GM12878 (cell line): ENCODE data around the gene AKT3. TPM values are rescaled to one million over a fixed set of nuclear protein-coding genes. Genes with fewer than 3 reads are reported as not detected.

Experiments
- CBX5 ChIP-seq: sonication (generic); IDR thresholded peaks from 2 replicates; pipeline ENCODE4 v1.6.1; 2016; ENCODE audit warnings: low read depth, moderate library complexity, mild to moderate bottlenecking, inconsistent platforms
- CHD1 ChIP-seq: IDR thresholded peaks from 2 replicates; pipeline ENCODE4 v1.6.1; 2012; ENCODE audit warnings: low read depth, low read length, improper control_type of control experiment
- CHD4 ChIP-seq: fragments of 200-600 bp; sonication (generic); IDR thresholded peaks from 2 replicates; pipeline ENCODE4 v1.6.1; 2016; ENCODE audit warnings: mild to moderate bottlenecking
- ESRRA ChIP-seq: IDR thresholded peaks from 2 replicates; pipeline ENCODE4 v1.6.1; 2012; ENCODE audit warnings: mild to moderate bottlenecking, low read length, improper control_type of control experiment
- GABPA ChIP-seq: IDR thresholded peaks from 2 replicates; pipeline ENCODE4 v1.6.1; 2014; ENCODE audit warnings: antibody characterized with exemption, low read depth, mild to moderate bottlenecking, inconsistent platforms
- HDAC6 ChIP-seq: fragments of 200-600 bp; sonication (generic); IDR thresholded peaks from one replicate; pipeline ENCODE4 v1.8.0; 2017; ENCODE audit warnings: antibody characterized with exemption; ENCODE audit not compliant: unreplicated experiment
- IKZF1 ChIP-seq: fragments of 450-650 bp; conservative IDR thresholded peaks from 2 replicates; pipeline ENCODE4 v1.6.1; 2017; ENCODE audit warnings: antibody characterized with exemption, mild to moderate bottlenecking
- IKZF2 ChIP-seq, 2 experiments: fragments of 450-650 bp; IDR thresholded peaks; 2 replicates each; pipeline ENCODE4 v1.6.1; 2017; ENCODE audit warnings: mild to moderate bottlenecking in 2 of 2, moderate library complexity in 2 of 2
- JUND ChIP-seq: IDR thresholded peaks from 2 replicates; pipeline ENCODE4 v1.6.1; 2012; ENCODE audit warnings: low read depth, mild to moderate bottlenecking, low read length, improper control_type of control experiment, moderate library complexity
- MTA3 ChIP-seq: IDR thresholded peaks from 2 replicates; pipeline ENCODE4 v1.6.1; 2012; ENCODE audit warnings: low read length, inconsistent platforms, borderline replicate concordance
- MYC ChIP-seq: IDR thresholded peaks from 2 replicates; pipeline ENCODE4 v1.6.1; 2011; ENCODE audit warnings: mild to moderate bottlenecking, low read length, moderate library complexity, inconsistent platforms; ENCODE audit not compliant: insufficient read depth, insufficient replicate concordance, insufficient read length, severe bottlenecking
- PAX5 ChIP-seq: IDR thresholded peaks from 2 replicates; pipeline ENCODE4 v1.6.1; 2011; ENCODE audit warnings: low read depth, low read length, borderline replicate concordance
- RAD21 ChIP-seq: IDR thresholded peaks from 2 replicates; pipeline ENCODE4 v1.6.1; 2011; ENCODE audit warnings: mild to moderate bottlenecking, low read depth, low read length, moderate library complexity; ENCODE audit not compliant: insufficient read depth
- RAD51 ChIP-seq: fragments of 450-650 bp; IDR thresholded peaks from 2 replicates; pipeline ENCODE4 v1.6.1; 2016; ENCODE audit warnings: moderate library complexity, mild to moderate bottlenecking, inconsistent platforms
- RELA ChIP-seq: fragments of 450-650 bp; IDR thresholded peaks from 2 replicates; pipeline ENCODE4 v1.8.0; 2014; ENCODE audit warnings: borderline replicate concordance; ENCODE audit not compliant: partially characterized antibody
- SMARCA5 ChIP-seq: fragments of 450-650 bp; IDR thresholded peaks from 2 replicates; pipeline ENCODE4 v1.6.1; 2017; ENCODE audit warnings: mild to moderate bottlenecking
- SP1 ChIP-seq: IDR thresholded peaks from one replicate; pipeline ENCODE4 v1.6.1; 2011; ENCODE audit warnings: low read depth, low read length
- SPI1 ChIP-seq: IDR thresholded peaks from 2 replicates; pipeline ENCODE4 v1.6.1; 2011; ENCODE audit warnings: low read depth, mild to moderate bottlenecking, low read length, moderate library complexity, borderline replicate concordance; ENCODE audit not compliant: insufficient read depth
- SRF ChIP-seq, 2 experiments: IDR thresholded peaks; 2 replicates each; pipeline ENCODE4 v1.6.1; 2011; ENCODE audit warnings: low read depth in 2 of 2, low read length in 2 of 2, mild to moderate bottlenecking in 1 of 2, moderate library complexity in 1 of 2
- STAT3 ChIP-seq: IDR thresholded peaks from 2 replicates; pipeline ENCODE4 v1.6.1; 2011; ENCODE audit warnings: low read depth, low read length, improper control_type of control experiment
- TAF1 ChIP-seq: IDR thresholded peaks from 2 replicates; pipeline ENCODE4 v1.6.1; 2011; ENCODE audit warnings: mild to moderate bottlenecking, low read depth, low read length, borderline replicate concordance
- WRNIP1 ChIP-seq: IDR thresholded peaks from 2 replicates; pipeline ENCODE4 v1.6.1; 2011; ENCODE audit warnings: low read depth, low read length, improper control_type of control experiment, borderline replicate concordance
- YBX1 ChIP-seq: fragments of 450-650 bp; IDR thresholded peaks from 2 replicates; pipeline ENCODE4 v1.6.1; 2016; ENCODE audit warnings: antibody characterized with exemption
- ZNF207 ChIP-seq: fragments of 450-650 bp; IDR thresholded peaks from 2 replicates; pipeline ENCODE4 v1.6.1; 2014; ENCODE audit warnings: antibody characterized with exemption, mild to moderate bottlenecking, borderline replicate concordance
- ZNF687 ChIP-seq: fragments of 450-650 bp; IDR thresholded peaks from 2 replicates; pipeline ENCODE4 v1.6.1; 2017; ENCODE audit warnings: mild to moderate bottlenecking, moderate library complexity
- polyA plus RNA-seq, 11 experiments: library from polyadenylated mRNA; depleted of rRNA in 4 of 11; unstranded in 6 of 11; stranded (reverse) in 5 of 11; fragments of >200 nt; fragmentation: Nextera tagmentation in 4 of 11; fragmentation: Illumina TruSeq in 1 of 11; extraction: Ambion mirVana in 4 of 11; extraction: Trizol in 1 of 11; gene quantifications; 1 replicate in 1 of 11; 2 replicates in 10 of 11; pipeline versions ENCODE4 v1.2.1 to v1.2.3, GENCODE V29; 2011 to 2016; ENCODE audit warnings: inconsistent platforms in 2 of 11, missing spikeins in 2 of 11, low read depth in 1 of 11
- total RNA-seq, 4 experiments: library from RNA; depleted of rRNA in 3 of 4; stranded (reverse); fragments of >200 nt in 3 of 4; fragmentation: Illumina TruSeq in 1 of 4; extraction: Trizol in 1 of 4; gene quantifications; 2 replicates each; pipeline versions ENCODE4 v1.2.1 to v1.2.3, GENCODE V29; 2013 to 2021
- TF ChIP-seq, protein P1 (sequence below): fragments of 450-650 bp; IDR thresholded peaks from 2 replicates; pipeline ENCODE4 v1.6.1; 2016; ENCODE audit warnings: mild to moderate bottlenecking
- TF ChIP-seq, protein P2 (sequence below): fragments of 450-650 bp; IDR thresholded peaks from 2 replicates; pipeline ENCODE4 v1.6.1; 2017; ENCODE audit warnings: borderline replicate concordance

AKT3 gene
- total and polyA plus RNA-seq, 10 of the 15 experiments (the other 5 are each of a cell fraction or from before 2014, with no cell fraction given): 0.03 to 0.56 (median 0.19) TPM

DNA sequence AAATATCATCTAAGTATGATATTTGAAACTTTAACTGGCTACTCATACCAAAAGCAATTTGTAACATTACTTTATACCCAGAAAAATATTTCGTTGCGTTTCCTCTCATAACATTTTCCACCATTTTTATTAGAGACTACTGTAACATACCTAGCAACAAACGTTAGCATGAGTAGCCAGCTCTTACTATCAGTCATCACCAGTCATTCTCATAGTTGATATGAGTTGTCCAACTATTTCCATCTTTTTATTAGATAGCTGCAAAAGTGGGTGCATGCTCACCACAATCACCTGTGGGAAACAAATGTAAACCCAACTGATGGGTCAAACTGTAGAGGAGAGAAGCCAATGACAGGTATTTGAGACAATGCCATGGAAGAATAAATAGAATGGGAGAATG, 114.6 kb downstream of the AKT3 start (continued):
- TF ChIP-seq GABPA: no peak
- no peak for TF ChIP-seq STAT3
- TF ChIP-seq SPI1: no peak
- peak; percentile 16; the same call in 1 of the 2 replicates for TF ChIP-seq JUND
- no peak for TF ChIP-seq ZNF207
- TF ChIP-seq WRNIP1: no peak
- no peak for TF ChIP-seq RELA
- TF ChIP-seq ZNF687: no peak
- no peak for TF ChIP-seq PAX5
- no peak for TF ChIP-seq MYC
- peak in 1 of 2 experiments; percentile 40; a peak in 1 of 4 replicates for TF ChIP-seq IKZF2 (IDR thresholded peaks at IDR 0.05)
- TF ChIP-seq MTA3: no peak
- TF ChIP-seq RAD51: no peak
- TF ChIP-seq SMARCA5: no peak
- no peak for TF ChIP-seq ESRRA
- TF ChIP-seq RAD21: no peak
- no peak for TF ChIP-seq CHD1
- no peak for TF ChIP-seq YBX1
- TF ChIP-seq SRF (IDR thresholded peaks at IDR 0.05; ENCODE audit: low read depth in 2 of 2, low read length in 2 of 2): peak in 1 of 2 experiments; percentile 79; a peak in 2 of 4 replicates
- TF ChIP-seq, protein P1, sequence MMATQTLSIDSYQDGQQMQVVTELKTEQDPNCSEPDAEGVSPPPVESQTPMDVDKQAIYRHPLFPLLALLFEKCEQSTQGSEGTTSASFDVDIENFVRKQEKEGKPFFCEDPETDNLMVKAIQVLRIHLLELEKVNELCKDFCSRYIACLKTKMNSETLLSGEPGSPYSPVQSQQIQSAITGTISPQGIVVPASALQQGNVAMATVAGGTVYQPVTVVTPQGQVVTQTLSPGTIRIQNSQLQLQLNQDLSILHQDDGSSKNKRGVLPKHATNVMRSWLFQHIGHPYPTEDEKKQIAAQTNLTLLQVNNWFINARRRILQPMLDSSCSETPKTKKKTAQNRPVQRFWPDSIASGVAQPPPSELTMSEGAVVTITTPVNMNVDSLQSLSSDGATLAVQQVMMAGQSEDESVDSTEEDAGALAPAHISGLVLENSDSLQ: no peak
- TF ChIP-seq CHD4: no peak
- TF ChIP-seq, protein P2, sequence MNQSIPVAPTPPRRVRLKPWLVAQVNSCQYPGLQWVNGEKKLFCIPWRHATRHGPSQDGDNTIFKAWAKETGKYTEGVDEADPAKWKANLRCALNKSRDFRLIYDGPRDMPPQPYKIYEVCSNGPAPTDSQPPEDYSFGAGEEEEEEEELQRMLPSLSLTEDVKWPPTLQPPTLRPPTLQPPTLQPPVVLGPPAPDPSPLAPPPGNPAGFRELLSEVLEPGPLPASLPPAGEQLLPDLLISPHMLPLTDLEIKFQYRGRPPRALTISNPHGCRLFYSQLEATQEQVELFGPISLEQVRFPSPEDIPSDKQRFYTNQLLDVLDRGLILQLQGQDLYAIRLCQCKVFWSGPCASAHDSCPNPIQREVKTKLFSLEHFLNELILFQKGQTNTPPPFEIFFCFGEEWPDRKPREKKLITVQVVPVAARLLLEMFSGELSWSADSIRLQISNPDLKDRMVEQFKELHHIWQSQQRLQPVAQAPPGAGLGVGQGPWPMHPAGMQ: no peak
- TF ChIP-seq HDAC6: no peak
- TF ChIP-seq TAF1: no peak
- no peak for TF ChIP-seq IKZF1
- TF ChIP-seq SP1: no peak
- no peak for TF ChIP-seq CBX5
